Fibroblast of lung (primary cell): ENCODE measurements around the gene CCDC38. TPM values are rescaled to one million over a fixed set of nuclear protein-coding genes. Genes with fewer than 3 reads are reported as not detected.

Experiments
- DNase-seq, 2 donors: peaks; one replicate each; pipeline versions ENCODE4 v3.0.0 to v3.0.0-alpha.2; 2010; ENCODE audit warnings: low read depth in 2 of 2
- H2AFZ ChIP-seq: 2 replicates; pipeline ENCODE4 v1.5.1; 2012; ENCODE audit warnings: low read length, control low read depth, inconsistent platforms
- H3K27ac ChIP-seq: 2 replicates; pipeline ENCODE4 v1.5.1; 2011; ENCODE audit warnings: low read length, control low read depth; ENCODE audit not compliant: insufficient read depth
- H3K27me3 ChIP-seq: 2 replicates; pipeline ENCODE4 v1.5.1; 2011; ENCODE audit warnings: mild to moderate bottlenecking, low read length; ENCODE audit not compliant: control insufficient read depth, insufficient read depth
- H3K36me3 ChIP-seq: 2 replicates; pipeline ENCODE4 v1.5.1; 2011; ENCODE audit warnings: low read length; ENCODE audit not compliant: control insufficient read depth, insufficient read depth
- H3K4me1 ChIP-seq: 2 replicates; pipeline ENCODE4 v1.5.1; 2011; ENCODE audit warnings: low read length; ENCODE audit not compliant: control insufficient read depth, insufficient read depth; ENCODE audit errors: extremely low read depth
- H3K4me2 ChIP-seq: 2 replicates; pipeline ENCODE4 v1.5.1; 2011; ENCODE audit warnings: low read length, control low read depth; ENCODE audit not compliant: insufficient read depth; ENCODE audit errors: extremely low read depth
- H3K4me3 ChIP-seq, 4 experiments: fragments of 200-600 bp in 1 of 4; sonication (generic) in 1 of 4; replicated peaks in 1 of 4; 2 replicates each; pipeline ENCODE4 v1.5.1; 2011 to 2016; ENCODE audit warnings: low read length in 4 of 4, low read depth in 3 of 4, mild to moderate bottlenecking in 3 of 4, control low read depth in 2 of 4, inconsistent platforms in 1 of 4, mixed read lengths in 1 of 4; ENCODE audit not compliant: insufficient read depth in 1 of 4; ENCODE audit errors: control extremely low read depth in 1 of 4
- H3K79me2 ChIP-seq: 2 replicates; pipeline ENCODE4 v1.5.1; 2012; ENCODE audit warnings: mild to moderate bottlenecking, low read length, inconsistent platforms; ENCODE audit not compliant: control insufficient read depth, insufficient read depth
- H3K9ac ChIP-seq: 2 replicates; pipeline ENCODE4 v1.5.1; 2011; ENCODE audit warnings: mild to moderate bottlenecking, low read length, control low read depth; ENCODE audit not compliant: insufficient read depth
- H3K9me3 ChIP-seq: 2 replicates; pipeline ENCODE4 v1.5.1; 2012; ENCODE audit warnings: low read depth, low read length; ENCODE audit not compliant: control insufficient read depth, insufficient read depth
- H4K20me1 ChIP-seq: 2 replicates; pipeline ENCODE4 v1.5.1; 2011; ENCODE audit warnings: low read length; ENCODE audit not compliant: control insufficient read depth, insufficient read depth; ENCODE audit errors: extremely low read depth
- EZH2 ChIP-seq: IDR thresholded peaks from 2 replicates; pipeline ENCODE4 v1.5.1; 2012; ENCODE audit warnings: low read length, control low read depth, mild to moderate bottlenecking; ENCODE audit errors: missing control alignments
- polyA plus RNA-seq, 2 donors: library from polyadenylated mRNA; depleted of rRNA in 1 of 2; stranded (reverse) in 1 of 2; unstranded in 1 of 2; fragments of >200 nt; gene quantifications; 2 replicates each; pipeline ENCODE4 v1.2.1, GENCODE V29; 2011 to 2012; ENCODE audit warnings: missing spikeins in 1 of 2
- total RNA-seq: library from RNA; depleted of rRNA; stranded (reverse); fragments of >200 nt; gene quantifications from 2 replicates; pipeline ENCODE4 v1.2.1, GENCODE V29; 2014
- TF ChIP-seq, protein P1 (sequence below), 2 donors: IDR thresholded peaks in 1 of 2; conservative IDR thresholded peaks in 1 of 2; 1 replicate in 1 of 2; 2 replicates in 1 of 2; pipeline ENCODE4 v1.5.1; 2011 to 2012; ENCODE audit warnings: low read length in 2 of 2, control low read depth in 1 of 2, inconsistent platforms in 1 of 2, low read depth in 1 of 2, mild to moderate bottlenecking in 1 of 2

CCDC38 gene
- total and polyA plus RNA-seq, 2 donors (not counting 1 experiment from before 2014, with no cell fraction given) = 0.05 TPM; not detected in 1

GRCh38 chr12:95978351-95978750, 35.9 kb upstream of the CCDC38 start:
- H3K9me3 ChIP-seq = no peaks in the 10 kb centered on the region
- TF ChIP-seq EZH2 = no peak
- TF ChIP-seq, protein P1, sequence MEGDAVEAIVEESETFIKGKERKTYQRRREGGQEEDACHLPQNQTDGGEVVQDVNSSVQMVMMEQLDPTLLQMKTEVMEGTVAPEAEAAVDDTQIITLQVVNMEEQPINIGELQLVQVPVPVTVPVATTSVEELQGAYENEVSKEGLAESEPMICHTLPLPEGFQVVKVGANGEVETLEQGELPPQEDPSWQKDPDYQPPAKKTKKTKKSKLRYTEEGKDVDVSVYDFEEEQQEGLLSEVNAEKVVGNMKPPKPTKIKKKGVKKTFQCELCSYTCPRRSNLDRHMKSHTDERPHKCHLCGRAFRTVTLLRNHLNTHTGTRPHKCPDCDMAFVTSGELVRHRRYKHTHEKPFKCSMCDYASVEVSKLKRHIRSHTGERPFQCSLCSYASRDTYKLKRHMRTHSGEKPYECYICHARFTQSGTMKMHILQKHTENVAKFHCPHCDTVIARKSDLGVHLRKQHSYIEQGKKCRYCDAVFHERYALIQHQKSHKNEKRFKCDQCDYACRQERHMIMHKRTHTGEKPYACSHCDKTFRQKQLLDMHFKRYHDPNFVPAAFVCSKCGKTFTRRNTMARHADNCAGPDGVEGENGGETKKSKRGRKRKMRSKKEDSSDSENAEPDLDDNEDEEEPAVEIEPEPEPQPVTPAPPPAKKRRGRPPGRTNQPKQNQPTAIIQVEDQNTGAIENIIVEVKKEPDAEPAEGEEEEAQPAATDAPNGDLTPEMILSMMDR (conservative IDR thresholded peaks at IDR 0.05 in 1 of 2, IDR thresholded peaks at IDR 0.05 in 1 of 2; ENCODE audit: low read depth in 1 of 2, low read length in 2 of 2) = no peak
- H3K4me3 ChIP-seq = no peak overlapping the region
- H4K20me1 ChIP-seq = no peaks in the 10 kb centered on the region
- no peaks in the 10 kb centered on the region for H3K36me3 ChIP-seq
- H3K9ac ChIP-seq = no peak overlapping the region
- H3K27me3 ChIP-seq = peaks cover 3% of the 10 kb centered on the region
- H3K4me1 ChIP-seq = no peaks in the 10 kb centered on the region
- no peak overlapping the region for H3K4me2 ChIP-seq
- no peak overlapping the region for H3K27ac ChIP-seq
- H3K79me2 ChIP-seq = no peaks in the 10 kb centered on the region
- H2AFZ ChIP-seq = no peak overlapping the region
- no peak for DNase-seq

- Histone ChIP-seq H3K9me3 (no peaks in the 10 kb centered on the region), H4K20me1 (no peaks in the 10 kb centered on the region), H3K4me3 (no peak overlapping the region), H2AFZ (no peak overlapping the region), H3K27me3 (peaks cover 3% of the 10 kb centered on the region), H3K4me1 (no peaks in the 10 kb centered on the region), H3K27ac (no peak overlapping the region), H3K4me2 (no peak overlapping the region), H3K79me2 (no peaks in the 10 kb centered on the region), H3K36me3 (no peaks in the 10 kb centered on the region), H3K9ac (no peak overlapping the region)
- no peak for DNase-seq
- TF ChIP-seq, protein P1 (conservative IDR thresholded peaks at IDR 0.05 in 1 of 2, IDR thresholded peaks at IDR 0.05 in 1 of 2; ENCODE audit: low read depth in 1 of 2, low read length in 2 of 2) = no peak
These were observed 35.4 kb upstream of the CCDC38 start for GRCh38 chr12:95977764-95978305.

DNA sequence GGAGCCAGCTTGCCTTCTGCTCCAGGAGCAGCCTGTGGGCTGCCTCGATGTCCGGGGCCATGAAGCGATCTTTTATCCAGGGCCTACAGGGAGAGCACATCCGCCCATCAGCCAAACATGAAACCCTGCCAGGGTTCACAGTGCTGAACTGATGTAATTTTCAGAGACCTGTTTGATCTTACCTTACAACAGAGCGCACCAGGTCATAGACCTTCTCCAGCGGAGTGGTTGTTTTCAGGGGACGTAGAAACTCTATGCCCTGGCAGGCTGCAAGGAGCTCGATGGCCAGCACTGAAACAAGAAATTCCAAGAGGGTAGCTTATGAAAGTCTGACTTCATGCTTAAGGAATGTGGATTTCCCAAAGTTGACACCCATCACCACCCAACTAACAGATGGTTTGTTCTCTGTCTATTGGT, 34.0 kb upstream of the CCDC38 start:
- DNase-seq = peak; percentile 36 to 39
- TF ChIP-seq EZH2 = no peak
- TF ChIP-seq, protein P1 (conservative IDR thresholded peaks at IDR 0.05 in 1 of 2, IDR thresholded peaks at IDR 0.05 in 1 of 2; ENCODE audit: low read depth in 1 of 2, low read length in 2 of 2) = no peak

More for the DNA sequence above, 34.0 kb upstream of the CCDC38 start:
- H3K79me2 ChIP-seq = no peaks in the 10 kb centered on the region
- no peak overlapping the region for H2AFZ ChIP-seq
- H3K4me3 ChIP-seq = no peak overlapping the region
- no peak overlapping the region for H3K27ac ChIP-seq
- no peak overlapping the region for H3K4me2 ChIP-seq
- H4K20me1 ChIP-seq = no peaks in the 10 kb centered on the region
- no peaks in the 10 kb centered on the region for H3K9me3 ChIP-seq
- H3K27me3 ChIP-seq = peaks cover 3% of the 10 kb centered on the region
- no peaks in the 10 kb centered on the region for H3K36me3 ChIP-seq
- H3K9ac ChIP-seq = no peak overlapping the region
- H3K4me1 ChIP-seq = no peaks in the 10 kb centered on the region
